Stimulated activated CD4-positive, alpha-beta T cell treated with anti-CD3 and anti-CD28 coated beads, TNF-alpha, amount 100 ng/mL, for 24 hours (primary cell): Measurements from ENCODE around the gene PLEK.
"Not testable (repeated sequence)": the region's sequence is repeated elsewhere in the genome, so short reads cannot be mapped to it uniquely, and the experiment has no call there.

Source experiments
- DNase-seq, 3 experiments: peaks; one replicate each; pipeline ENCODE4 v3.0.0-alpha.2; 2020; ENCODE audit warnings: low read depth in 3 of 3

The PLEK gene

DNA sequence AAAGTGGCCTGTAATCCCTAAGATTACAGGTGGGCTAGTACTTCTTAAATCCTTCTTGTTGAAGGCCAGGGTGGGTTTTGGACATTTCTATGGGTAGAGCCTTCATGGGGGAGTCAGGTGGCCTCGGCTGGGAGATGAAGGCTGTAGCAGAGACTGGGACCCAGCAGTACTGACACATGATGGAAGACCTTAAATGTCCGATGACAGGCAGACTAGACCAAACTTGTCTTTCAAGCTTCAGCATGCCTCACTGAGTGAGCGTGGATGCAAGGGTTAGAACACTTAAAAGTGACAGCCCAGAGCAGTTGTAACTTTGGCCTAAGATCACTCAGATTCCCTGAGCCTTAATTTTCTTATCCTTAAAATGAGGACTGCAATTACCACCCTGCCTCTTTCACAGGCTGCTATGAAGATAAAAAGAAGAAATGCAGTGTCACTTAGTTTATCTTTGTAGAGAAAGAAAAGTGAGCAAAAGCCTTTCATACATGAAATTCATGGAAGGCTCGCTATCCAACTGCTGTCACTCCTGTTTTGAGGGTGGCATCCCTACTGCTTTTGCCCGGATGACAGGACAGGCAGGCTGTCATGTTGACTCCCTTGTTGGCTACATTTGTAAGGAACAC, 19.5 kb downstream of the PLEK start:
- no peak for DNase-seq

DNA sequence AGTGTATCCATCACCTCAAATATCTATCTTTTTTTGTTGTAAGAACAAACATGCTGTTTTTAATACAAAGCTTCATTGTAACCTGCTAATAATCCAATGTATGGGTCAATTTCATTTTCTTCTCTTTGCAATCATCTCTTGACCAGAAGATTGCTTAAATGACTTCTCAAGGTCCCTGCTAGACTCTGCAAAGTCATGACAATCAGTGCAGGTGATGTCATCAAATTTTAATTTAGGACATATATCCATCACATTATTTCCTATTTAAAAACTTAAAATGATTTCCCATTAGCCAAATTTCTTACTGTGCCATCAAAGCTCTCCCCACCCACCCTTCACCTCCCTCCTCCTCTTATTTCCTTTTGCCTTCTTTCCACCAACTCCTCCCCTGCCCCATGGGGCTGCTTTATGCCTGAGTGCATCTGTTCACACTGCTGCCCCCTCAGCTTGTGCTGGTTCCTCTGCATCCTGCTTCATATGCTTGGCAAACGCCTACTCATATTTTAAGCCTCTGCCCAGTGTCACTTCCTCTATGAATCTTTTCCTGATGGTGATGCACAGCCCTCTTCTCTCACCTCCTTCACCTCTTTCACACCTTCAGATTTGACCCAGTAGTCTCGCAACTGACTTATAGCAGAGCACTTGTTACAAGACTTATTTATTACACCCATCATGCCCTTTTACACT, 20.3 kb downstream of the PLEK start:
- peak in 1 of 3 experiments; percentile 15 for DNase-seq

DNA sequence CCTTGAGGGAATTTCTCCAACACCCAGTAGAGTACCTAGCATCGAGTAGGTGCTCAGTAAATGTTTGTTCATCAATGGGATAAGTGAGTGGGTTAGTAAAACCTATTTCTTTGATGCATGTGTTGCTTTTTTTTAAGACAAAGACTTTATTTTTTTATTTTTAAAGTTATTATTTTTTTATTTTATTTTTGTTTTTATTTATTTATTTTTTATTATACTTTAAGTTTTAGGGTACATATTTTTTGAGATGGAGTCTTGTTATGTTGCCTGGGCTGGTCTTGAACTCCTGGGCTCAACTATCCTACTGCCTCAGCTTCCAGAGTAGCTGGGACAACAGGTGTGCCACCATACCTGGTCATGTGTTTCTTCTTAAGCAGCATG, 20.8 kb downstream of the PLEK start:
- no peak for DNase-seq

DNA sequence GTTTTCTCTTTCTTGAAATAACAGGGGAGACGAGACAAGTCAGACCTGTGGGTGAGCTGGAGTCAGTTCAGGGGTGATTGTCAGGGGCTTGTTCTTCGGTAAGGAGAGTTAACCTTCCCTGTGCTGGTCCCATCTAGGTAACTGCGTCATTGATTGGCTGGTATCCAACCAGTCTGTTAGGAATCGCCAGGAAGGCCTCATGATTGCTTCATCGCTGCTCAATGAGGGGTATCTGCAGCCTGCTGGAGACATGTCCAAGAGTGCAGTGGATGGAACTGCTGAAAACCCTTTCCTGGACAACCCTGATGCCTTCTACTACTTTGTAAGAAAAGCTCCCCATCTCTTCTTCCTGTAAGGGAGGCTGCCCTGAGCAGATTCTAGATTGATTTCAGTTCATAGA, 21.3 kb downstream of the PLEK start:
- no peak for DNase-seq

DNA sequence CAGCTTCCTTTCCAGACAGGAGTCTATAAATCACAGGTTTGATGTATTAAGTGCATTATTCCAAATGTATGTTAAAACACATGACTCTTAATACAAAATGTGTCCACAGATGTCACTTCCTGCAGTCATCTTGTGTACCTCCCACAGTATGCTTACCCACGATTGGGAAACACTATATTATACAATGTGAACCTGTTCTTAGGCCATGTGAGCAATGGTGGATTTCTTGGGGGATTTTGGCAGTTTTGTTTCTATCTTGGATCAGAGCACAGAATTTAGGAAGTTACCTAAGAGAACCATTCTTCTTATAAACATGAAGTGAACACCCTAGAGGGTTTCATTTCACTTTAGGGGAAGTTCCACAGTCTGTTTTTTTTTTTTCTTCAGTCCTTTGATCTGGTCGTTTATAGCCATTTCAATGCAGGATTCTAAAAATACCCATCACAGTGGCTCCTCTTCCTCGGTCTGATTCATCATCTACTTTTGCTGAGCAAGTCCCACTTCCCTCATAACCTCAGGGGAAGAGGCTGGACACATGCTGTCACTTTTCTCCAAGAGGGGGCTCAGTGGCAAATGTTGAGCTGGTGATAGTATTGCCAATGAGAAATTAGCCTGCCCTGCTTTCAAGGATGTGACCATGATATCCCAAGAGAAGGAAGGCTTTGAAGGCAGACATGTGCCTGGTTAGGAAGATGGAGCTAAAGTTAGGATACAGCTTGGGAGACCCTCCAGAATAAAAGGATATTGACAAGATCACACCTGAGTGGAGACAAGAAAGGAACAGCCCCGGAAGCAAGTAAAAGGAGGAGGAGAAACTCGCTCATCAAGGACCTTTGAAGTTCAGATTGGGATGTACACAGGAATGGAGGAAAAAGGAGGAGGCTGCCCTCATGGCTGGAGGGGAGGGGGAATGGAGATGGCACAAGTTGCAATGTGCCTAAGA, 22.6 kb downstream of the PLEK start:
- no peak for DNase-seq

DNA sequence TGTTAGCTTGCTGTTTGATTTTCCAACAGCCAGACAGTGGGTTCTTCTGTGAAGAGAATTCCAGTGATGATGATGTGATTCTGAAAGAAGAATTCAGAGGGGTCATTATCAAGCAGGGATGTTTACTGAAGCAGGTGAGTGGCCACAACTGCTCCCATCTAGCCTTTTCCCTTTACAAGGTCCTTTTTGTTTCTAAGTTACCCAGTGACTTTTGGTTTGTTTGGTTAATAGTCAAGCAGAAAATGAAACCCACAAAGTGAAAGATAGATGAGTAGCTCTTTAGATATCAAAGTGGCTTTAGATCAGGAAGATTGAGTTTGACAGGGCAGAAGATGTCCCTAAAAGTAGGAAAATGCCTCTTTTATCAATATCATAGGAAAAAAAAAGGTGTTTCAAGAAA, 23.3 kb downstream of the PLEK start:
- no peak for DNase-seq

DNA sequence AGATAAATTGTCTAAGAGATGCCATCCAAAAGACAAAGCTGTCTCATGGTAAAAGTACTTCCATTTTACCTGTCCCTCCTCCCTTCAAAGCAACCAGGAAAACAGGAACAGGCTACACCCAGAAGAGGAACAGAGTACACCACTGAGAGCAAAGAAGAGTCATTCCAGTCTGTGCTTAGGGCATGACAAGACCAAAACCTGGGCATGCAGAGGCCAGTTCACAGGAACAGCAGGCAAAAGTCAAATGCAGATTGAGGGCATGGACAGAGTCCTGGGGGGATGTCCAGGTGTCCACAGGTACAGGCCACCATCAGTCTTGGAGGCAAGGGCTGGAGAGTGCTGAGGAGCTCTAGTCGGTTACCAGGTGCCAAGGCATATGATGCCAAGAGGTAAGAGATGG, 23.7 kb downstream of the PLEK start:
- DNase-seq: no peak

DNA sequence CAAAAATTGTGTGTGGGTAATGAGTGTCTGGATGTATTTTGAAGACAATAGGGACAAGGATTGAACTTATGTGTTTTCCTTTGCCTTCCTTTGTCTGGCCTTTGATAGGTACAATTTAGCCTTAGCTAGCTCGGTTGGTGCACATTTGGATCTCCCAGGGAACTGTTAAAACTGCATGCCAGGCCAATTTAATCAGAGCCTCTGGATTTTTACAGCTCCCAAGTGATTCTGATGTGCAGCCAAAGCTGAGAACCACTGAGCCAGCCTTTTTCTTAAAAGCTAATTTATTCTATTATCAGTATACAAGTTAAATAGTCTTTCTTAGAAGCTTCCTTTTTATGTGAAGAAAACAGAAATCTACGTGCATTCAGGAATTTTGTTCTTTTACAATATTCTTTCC, 25.0 kb downstream of the PLEK start:
- DNase-seq: no peak

DNA sequence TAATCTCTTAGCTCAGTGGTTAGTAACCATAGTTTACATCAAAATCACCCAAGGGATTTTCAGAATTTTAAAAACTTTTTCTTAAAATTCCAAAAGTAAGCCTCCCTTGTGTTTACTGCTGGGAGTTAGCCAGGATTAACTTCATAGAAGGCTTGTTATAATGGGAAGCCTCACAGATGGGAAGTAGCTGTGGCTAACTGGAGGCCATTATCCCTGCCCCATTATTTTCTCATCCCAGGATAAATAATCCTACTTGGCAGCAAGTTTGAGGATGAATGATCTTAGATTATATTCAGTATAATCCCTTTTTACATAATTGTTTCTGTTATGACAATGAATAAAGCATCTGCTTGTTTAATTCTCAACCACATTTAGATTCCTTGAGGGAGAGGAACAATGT, 25.5 kb downstream of the PLEK start:
- no peak for DNase-seq

DNA sequence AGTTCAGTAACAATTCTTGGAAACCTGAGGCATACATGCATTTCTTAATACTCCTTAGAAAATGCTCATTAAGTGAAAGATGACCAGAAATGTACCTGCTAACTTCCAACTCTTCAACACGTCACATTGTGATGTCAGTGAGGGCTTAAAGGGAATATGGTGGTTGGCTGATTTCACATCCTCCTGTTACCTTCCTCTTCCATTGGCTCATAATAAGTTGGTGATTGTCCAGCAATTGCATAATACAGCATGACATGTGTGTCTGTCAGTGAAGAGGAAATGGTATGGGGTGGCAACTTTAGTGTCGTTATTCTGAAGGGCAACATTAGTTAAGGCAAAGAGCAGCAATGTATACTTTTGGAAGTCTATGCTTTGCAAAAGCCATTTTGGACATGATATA, 26.0 kb downstream of the PLEK start:
- no peak for DNase-seq

DNA sequence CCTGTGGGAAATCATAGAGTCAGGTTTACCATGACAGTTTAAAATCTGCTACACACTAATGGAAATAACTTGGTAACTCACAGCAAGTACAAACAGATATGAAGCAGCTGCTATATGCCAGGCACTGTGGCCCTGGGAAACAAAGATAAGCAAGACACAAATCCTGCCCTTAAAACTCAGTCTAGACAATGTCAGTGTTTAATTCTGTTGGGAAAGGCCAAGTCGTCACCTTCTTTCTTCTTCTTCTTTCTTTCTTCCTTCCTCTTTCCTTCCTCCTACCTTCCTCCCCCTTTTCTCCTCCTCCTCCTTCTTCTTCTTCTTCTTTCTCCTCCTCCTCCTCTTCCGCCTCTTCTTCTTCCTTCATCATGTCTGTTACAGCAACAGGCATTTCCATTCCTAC, 26.8 kb downstream of the PLEK start:
- DNase-seq: no peak

DNA sequence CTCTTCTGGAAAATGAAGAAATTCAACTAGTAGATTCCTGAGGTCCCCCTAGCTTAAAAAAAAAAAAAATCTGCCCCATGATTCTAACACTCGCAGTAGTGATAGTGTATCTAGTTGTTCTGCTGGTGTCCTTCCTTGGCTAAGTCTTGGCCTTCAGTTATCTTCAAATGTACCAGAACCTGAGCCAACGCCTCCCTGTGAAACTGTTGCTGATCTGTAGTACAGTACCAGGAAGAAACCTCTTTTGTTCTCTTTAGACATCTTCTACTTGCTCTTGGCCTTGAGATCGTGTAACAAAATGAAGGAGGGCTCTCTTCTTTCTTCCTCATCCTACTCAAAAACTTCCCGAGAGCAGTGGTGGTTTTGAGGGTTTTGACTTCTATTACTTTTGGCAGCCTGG, 31.0 kb downstream of the PLEK start:
- no peak for DNase-seq

DNA sequence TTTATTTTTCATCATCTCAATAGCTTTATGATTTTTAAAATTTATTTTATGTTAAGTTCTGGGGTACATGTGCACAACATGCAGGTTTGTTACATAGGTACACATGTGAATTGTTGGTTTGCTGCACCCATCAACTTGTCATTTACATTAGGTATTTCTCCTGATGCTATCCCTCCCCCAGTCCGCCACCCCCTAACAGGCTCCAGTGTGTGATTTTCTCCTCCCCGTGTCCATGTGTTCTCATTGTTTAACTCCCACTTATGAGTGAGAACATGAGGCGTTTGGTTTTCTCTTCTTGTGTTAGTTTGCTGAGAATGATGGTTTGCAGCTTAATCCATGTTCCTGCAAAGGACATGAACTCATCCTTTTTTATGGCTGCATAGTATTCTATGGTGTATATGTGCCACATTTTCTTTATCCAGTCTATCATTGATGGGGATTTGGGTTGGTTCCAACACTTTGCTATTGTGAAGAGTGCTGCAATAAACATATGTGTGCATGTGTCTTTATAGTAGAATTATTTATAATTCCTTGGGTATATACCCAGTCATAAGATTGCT, 32.7 kb downstream of the PLEK start:
- not testable (repeated sequence) for DNase-seq

DNA sequence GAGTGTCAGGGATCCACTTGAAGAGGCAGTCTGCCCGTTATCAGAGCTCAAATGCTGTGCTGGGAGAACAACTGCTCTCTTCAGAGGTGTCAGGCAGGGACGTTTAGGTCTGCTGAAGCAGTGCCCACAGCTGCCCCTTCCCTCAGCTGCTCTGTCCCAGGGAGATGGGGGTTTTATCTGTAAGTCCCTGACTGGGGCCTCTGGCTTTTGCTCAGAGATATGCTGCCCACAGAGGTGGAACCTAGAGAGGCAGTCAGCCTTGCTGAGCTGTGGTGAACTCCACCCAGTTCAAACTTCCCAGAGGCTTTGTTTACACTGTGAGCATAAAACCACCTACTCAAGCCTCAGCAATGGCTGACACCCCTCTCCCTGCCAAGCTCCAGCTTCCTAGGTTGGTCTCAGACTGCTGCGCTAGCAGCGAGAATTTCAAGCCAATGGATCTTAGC, 38.1 kb downstream of the PLEK start:
- no peak for DNase-seq

DNA sequence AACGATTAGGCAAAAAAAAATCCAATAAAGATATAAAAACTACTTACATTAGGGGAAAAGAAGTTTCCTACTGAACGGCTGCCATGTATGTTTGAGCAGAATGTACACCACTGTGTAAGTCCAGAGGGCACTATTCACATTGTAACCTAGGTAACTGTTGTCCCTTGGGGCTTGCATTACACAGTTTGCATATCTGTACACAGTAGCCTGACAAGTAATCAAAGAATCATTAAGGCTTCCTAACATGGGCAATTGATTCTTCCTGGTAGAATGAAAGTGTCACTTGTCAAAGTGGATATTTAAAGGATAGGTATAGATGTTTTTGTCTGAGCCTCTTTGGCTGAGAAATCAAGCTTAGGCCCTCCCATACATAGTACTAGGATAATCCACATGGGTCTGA, 39.1 kb downstream of the PLEK start:
- DNase-seq: no peak

DNA sequence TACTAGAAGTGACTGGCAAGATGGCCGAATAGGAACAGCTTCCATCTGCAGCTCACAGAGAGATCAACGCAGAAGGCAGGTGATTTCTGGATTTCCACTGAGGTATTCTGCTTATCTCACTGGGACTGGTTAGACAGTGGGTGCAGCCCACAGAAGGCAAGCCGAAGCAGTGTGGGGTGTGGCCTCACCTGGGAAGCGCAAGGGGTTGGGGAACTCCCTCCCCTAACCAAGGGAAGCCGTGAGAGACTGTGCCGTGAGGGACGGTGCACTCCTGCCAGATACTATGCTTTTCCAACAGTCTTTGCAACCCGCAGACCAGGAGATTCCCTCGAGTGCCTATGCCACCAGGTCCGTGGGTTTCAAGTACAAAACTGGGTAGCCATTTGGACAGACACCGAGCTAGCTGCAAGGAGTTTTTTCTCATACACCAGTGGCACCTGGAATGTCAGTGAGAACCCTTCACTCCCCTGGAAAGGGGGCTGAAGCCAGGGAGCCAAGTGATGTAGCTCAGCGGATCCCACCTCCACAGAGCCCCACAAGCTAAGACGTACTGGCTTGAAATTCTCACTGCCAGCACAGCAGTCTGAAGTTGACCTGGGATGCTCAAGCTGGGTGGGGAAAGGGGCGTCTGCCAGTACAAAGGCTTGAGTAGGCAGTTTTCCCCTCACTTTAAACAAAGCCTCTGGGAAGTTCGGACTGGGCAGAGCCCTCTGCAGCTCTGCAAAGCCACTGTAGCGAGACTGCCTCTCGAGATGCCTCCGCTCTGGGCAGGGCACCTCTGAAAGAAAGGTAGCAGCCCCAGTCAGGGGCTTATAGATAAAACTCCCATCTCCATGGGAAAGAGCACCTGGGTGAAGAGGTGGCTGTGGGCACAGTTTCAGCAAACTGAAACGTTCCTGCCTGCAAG, 40.1 kb downstream of the PLEK start:
- no peak for DNase-seq

DNA sequence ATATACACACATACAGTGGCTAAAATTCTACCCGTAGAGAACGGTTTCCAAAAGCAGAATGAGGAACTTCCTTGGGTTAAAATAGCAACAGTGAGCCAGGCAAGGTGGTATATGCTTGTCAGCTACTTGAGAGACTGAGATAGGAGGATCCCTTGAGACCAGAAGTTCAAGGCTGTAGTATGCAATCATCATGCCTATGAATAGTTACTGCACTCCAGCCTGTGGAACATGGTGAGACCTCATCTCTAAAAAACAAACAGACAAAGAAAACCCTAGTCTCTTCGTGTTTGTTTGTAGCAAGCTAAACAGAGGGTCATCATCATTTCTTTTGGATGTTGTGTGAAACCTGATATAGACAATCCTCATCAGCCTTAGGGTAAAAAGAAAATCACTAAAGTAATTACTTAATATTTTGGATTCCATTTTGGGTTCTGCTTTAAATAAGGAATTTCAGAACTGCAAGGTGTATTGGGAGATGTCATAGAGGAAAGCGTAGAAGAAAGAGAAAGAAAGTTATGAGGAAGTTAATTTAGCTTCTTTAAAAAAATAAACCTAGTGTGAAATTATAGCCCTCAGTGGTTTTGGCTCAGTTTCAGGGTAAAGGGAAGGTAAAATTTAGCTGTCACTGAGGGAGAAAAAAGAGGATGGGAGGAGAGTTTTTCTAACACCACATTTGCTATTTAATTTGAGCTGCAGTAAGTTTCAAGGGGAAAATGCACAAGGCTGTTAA, 46.5 kb downstream of the PLEK start:
- DNase-seq: no peak

DNA sequence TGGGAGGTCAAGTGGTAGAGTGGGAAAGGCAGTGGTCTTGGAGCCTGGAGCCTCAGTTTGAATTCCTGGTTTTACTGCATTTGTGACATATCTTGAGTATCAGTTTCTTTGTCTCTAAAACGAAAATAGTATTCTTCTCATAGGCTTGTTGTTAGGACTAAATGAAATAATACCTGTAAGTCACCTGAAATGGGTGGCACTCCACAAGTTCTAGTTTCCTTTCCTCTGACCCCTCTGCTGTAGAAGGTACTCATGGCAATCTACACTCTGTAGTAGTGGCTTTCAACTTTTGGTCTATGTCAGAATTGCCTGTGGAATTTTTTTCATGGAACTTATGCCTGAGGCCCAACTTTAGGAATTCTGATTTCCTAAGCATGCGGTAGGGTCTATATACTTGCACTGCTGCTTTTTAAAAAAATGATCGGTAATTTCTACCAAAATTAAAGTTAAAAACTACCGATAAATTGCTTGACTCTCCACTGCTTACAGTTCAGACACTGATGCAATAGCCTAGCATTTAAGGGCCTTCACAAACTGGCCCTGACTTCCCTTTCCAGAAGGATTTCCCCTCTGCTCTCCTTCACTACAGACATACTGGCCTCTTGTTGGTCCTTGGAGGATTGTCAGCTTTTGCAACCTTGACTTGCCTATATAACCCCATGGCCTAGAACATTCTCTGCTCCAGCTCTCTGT, 47.2 kb downstream of the PLEK start:
- no peak for DNase-seq

DNA sequence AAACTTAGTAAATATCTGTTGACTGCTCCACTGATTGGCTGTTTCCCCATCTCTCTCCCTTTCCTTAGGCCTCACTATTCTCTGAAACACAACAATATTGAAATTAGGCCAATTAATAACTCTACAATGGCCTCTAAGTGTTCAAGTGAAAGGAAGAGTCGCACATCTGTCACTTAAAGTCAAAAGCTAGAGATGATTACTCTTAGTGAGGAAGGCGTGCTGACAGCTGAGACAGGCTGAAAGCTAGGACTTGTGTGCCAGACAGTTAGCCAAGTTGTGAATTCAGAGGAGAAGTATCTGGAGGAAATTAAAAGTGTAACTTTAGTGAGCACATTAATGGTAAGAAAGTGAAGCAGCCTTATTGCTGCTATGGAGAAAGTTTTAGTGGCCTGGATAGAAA, 48.4 kb downstream of the PLEK start:
- no peak for DNase-seq

DNA sequence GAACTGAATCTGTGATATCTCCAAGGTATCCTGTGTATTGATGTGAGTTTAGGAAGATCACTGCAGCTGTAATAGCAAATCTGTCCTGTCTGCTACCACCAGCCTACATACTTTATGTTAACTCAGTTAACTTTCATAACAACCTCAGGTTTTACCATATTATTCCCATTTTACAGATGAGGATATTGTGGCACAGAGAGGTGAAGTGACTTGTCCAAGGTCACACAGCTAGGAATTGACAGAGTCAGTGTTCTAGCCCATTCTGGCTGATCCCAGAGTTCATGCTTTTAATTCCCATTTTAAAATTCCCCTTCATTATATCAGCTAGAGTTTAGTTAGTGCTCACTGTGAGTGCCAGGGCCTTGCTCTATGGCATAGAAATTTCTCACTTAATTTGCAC, 49.4 kb downstream of the PLEK start:
- DNase-seq: no peak
